Measurements from ENCODE around the gene BICDL1.
A peak's percentile ranks its signal among the peaks of the same experiment; 100 is the strongest.

BICDL1 gene

DNA sequence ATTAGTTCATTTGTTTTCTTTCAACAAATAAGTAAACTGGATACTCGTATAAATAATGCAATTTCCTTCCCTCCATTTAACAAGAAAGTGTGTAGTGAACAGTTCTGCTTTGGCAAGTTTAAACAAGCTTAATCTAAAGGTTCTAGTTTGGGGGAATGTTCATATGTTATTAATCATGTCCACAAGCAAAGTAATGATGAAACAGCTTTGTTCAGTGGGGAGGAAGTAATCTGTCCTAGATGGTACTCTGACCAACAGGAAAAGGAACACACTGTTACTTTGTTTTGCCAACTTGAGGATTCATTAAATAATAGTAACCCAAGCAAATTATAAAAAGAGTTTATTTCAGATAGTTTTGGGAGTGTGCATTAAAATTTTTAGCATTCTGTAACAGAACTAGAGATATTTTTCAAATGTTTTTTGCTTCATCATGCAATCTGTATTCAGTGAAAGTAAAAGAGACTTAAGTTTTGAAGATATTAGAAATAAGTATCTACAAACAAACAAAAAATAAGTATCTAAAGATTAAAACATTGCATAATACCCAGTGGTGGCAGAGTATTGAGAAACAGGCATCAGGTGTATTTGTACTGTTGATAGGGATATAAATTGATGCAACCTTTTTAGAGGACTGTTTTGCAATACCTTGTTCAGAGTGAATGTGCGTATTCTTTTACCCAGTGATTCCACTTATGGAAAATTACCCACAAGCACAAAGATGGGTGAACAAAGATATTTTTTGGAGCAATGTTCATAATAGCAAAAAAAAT, 66.4 kb downstream of the BICDL1 start:
- peak; percentile 57 for DNase-seq

DNA sequence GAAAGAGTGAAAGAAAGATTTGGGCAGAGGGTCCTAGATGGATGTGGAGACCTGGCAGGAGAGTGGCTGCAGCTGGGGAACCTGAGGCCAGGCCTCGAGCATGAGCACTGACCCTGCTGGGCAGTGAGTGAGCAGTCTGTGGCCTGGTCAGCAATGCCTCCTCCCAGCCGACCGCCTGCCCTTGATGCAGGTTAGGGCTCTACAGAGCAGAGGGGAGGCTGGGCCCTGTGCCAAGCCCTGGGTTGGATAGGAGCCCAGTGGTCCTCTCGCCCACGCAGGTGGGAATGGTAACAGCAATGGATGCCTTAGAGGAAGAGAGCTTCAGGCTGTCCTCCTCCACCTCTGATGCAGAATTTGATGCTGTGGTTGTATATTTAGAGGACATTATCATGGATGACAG, 67.7 kb downstream of the BICDL1 start:
- DNase-seq = no peak

DNA sequence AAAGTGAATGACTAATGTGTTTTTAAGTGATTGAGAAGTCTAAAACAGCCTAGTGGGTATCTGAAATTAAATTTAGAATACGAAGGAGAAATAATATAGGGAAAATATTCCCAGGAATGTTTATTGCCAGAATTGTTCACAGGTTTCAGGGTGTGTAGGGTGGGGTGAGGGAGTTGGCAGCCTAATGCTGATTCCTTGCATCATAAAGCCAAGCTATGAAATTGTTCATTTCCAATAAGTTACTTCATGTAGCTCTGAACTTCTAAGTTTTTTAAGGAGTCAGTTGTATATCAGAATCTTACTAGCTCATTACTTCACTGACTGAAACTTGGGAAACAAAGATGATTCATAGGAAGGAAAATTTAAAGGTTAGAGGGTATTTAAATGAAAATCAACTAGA, 71.2 kb downstream of the BICDL1 start:
- no peak for DNase-seq

DNA sequence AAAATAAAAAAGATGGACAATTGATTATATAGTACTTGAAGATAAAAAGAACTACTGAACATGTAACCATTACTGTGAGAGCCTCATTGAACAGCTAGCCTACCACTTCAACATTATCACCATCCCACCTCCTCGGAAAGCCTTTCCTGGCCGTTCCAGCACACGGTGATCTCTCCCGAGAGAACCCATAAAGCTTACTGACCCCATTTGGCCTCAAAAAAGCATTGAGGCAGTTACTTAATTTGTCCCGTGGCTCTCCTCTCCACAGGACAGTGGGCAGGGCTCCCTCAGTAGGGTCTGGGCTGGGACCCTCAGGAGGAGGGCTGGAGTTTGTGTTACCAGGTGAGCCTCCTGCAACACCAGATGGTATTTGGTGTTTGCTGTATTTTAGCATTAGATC, 71.7 kb downstream of the BICDL1 start:
- DNase-seq = peak; percentile 31

DNA sequence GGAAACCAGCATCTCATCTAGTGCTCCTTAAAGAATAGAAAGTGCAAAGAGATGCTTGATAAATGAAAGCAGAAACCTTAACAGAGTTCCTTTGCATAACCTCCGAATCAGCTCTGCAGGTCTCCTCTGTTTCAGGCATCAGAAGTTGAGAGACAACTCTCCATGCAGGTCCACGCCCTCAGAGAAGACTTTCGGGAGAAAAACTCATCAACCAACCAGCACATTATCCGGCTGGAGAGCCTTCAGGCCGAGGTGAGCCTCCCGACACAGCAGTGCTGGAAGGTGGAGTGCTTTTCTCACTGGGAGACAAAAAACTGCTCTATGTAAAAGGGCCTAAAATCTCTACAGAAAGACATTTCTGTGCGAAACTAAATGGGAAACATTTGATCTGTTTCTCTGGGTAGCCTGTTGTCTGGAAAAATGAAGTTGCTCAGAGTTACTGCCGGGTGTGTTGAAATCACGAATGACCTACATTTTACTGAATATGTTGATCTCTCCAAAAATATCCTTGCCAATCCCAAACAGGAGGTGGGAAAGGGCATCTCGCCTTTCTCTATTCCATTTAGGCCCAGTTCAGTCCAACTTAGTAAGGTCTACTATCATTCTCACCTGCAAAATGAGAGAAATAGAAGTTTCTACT, 72.7 kb downstream of the BICDL1 start:
- DNase-seq = no peak

DNA sequence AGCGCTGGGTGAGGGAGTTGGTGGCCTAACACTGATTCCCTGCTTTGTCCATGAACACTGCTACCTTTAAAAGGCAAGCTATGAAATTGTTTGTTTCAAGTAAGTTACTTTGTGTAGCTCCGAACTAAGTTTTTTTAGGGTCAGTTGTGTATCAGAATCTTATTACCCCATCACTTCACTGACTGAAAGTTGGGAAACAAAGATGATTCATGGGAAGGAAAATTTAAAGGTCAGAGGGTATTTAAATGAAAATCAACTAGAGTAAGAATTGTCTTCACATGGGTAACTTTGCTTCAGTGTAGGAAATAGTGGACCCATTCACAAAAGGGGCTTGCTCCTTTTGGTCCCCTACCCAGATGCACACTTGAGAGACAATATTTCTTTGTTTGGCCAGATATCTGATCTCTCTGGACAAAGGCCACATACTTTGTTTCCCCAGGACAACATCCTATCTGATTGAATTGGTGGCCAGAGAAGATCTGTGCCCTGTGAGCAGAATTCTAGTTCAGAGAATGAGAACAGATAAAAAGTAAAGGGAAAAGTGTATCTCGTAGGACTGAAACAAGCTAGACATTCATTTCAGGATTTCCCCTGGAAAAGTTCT, 74.0 kb downstream of the BICDL1 start:
- no peak for DNase-seq

DNA sequence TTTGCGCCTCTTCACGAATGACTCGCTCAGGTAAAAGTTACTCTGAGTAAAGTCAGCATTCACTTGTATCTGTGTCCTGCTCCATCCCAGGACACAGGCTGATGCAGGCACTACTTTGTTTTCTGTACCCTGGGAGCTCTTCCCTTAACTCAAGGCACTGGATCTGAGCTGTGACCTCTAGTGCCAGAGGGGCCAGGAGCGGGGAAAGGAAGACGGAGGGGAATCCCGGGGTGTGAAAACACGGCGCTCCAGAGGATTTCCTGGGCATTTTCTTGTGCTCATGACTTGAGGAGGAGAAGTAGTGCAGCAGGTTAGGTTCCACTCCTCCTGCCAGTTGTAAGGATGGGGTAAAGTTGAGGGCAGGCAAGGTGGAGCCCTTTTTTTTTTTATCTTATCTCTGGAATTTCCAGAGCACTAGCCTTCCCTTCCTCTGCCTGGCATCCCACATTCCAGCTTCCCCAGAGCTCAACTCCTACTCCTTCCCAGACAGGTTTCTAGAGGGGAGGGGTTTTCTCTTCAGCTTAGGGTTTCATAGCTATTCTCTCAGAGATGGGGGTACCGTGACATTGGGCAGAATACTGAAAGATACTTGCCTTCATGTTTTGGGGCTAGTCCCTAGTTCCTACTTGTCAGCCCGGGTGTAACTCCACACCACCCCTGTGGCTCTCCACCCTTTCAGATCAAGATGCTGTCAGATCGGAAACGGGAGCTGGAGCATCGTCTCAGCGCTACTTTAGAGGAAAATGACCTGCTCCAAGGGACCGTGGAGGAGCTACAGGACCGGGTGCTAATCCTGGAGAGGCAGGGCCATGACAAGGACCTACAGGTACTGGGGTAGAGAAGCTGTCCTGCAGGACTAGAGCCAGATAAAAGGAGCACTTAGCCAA, 75.3 kb downstream of the BICDL1 start:
- DNase-seq = no peak

DNA sequence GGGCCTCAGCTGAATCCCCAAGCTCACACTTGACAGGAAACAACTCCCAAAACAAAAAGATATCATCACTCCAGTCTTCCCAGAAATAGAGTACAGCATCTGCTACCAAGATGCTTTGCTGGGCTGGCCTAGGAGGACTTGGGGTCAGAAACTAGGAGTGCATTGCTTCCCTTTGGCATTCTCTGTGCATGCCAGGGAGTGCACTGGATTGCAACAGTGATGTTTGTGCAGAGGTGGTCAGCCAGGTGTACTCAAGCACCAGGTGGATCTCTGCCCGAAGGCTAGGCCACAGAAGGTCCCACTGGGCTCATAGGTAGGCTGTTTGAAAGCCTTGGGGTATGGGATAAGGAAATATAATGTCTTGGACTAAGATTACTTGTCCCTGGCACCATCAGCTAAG, 76.4 kb downstream of the BICDL1 start:
- DNase-seq = no peak

DNA sequence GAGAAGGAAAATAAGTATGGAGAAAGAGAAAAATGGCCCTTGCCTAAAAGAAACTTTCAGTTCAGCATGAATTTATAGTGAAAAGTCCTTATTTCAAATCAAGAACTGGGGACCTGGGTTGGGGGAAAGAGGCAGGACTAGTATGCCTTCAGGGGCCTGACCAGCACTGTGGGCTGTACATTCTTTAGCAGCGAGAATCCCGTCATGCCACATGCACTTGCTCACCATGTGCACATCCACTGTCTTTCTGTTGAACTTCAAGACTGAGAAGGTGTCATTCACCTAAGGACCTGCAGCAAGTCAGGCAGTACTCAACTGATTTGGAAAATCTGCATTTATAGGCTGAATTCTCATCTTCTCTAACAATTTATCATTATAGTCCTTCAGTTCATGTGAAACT, 77.3 kb downstream of the BICDL1 start:
- no peak for DNase-seq

DNA sequence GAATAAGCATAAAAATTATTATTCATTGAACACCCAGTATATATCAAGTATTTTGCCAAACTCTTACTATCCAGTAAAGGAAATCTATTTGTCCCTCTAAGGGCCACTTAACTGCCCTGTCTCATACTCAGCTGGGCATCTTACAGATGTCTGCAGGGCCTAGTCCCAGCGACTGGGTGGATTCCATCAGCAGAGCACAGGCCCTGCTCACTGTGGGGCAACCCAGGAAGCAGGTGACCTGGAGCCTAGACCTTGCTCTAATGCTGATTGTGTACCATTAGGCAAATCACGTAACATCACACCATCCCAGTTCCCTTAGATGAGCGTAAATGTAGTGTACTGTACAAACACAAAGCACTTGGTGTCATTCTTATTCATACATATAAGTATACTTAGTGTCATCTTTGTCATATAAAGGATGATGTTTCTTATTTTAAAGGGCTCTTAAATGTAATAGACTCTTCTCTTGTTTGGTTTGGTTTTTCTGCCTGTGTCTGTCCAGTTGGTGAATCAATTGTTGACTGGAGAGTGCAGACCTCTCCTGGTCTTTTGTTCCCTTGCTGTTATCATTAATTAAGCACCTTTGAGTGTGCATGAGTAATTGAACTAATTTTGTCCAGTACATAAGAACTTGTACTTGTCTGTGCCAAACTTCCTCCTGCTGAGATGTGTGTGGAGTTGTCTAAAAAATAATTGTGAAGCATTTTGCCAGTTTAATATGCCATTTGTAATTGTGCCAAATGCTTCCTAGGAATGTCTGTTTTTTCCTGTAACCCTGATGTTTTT, 78.2 kb downstream of the BICDL1 start:
- peak; percentile 81 for DNase-seq

DNA sequence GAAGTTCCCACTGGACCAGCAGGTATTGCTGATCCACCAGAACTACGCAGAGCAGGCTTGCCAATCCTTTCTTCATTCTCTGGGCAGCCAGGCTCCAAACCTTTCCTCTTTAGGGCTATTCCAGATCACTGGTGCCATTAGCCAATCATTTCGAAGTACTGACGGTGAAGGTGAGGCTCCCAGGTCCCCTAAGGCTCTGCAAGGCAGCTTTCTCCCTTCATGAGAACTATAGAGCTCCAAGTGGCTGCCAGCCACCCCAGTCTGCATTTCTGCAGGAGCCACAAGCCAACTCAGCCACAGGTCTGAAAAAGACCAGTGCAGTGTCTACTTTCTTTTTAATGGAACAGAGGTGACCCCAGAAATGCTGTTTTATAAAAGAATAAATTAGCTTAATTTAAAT, 78.9 kb downstream of the BICDL1 start:
- no peak for DNase-seq

DNA sequence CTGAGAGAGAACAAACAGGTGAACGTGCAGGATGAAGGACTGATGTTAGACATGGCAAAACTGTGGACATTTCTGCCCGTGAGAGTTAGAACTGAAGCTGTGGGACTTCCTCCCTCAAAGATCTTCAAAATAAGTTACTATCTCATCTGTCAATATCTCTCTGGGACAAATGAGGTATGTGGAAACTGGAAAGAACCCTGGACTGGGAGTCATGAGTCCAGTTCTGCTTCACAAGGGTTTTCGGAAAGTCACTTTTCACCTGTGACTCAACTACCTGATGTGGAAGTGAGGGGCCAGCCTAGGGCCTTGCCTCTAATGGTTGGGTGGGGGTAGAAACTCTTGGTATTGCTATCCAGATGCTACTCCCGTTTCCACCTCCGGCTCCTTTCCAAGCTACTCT, 80.2 kb downstream of the BICDL1 start:
- DNase-seq = no peak

DNA sequence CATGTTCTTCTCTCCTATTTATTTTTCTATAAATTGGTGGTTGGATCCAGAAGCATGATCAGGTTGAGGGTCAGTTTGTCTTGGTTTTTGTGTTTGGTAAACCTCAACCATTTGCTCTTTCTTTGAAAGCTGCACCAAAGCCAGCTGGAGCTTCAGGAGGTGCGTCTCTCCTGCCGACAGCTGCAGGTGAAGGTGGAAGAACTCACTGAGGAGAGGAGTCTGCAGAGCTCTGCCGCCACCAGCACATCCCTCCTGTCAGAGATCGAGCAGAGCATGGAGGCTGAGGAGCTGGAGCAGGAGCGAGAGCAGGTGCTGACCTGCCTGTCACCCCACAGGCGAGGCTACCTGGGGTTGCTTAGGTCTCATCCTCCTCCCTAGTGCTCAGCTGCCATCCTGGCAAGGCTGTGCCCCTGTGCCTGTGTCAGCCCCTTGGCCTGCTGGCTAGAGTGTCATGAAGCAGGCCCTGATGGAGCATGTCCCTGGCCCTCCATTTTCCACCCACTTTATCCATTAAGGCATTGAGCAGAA, 82.5 kb downstream of the BICDL1 start:
- no peak for DNase-seq

DNA sequence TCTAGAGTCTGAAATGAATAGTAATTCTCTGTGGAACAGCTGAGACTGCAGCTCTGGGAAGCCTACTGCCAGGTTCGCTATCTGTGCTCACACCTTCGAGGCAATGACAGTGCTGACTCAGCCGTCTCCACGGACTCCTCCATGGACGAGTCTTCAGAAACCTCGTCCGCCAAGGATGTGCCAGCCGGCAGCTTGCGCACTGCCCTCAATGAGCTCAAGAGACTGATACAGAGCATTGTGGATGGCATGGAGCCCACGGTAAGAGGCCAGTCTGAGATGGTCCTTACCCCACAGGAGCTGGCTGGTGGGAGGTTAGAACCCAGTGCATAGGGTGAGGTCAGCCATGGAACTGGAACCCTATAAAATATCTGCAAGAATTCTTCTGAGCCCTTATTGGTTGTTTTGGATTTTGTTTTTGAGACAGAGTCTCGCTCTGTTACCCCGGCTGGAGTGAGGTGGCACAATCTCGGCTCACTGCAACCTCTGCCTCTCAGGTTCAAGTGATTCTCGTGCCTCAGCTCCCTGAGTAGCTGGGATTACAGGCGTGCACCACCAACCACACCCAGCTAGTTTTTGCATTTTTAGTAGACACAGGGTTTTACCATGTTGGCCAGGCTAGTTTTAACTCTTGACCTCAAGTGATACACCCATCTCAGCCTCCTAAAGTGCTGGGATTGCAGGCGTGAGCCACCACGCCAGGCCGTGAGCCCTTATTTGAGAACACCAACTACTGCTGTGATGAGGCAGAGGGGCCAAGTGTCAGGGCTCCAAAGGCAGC, 83.6 kb downstream of the BICDL1 start:
- DNase-seq = no peak

DNA sequence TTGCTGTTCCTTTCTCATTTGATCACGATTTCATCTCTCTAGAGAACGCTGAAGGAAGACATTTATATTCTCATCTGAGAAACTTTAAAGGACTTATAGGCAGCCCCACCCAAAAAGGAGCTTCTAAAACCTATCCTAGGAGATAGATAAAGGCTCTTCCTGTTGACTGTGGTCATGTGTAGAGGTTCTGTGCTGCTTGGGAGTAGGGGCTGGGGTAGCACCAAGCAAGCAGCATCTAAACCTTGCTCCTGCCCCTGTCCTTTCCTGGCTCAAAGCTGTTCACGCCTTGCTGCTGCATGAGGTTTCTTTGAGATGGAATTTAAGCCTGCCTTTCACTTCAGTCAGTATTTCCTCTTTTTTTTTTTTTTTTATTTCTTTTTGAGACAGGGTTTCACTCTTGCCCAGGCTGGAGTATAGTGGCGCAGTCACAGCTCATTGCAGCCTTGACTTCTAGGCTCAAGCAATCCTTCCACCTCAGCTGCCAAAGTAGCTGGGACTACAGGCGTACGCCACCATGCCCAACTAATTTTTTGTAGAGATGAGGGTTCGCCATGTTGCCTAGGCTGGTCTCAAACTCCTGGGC, 86.1 kb downstream of the BICDL1 start:
- DNase-seq = no peak

DNA sequence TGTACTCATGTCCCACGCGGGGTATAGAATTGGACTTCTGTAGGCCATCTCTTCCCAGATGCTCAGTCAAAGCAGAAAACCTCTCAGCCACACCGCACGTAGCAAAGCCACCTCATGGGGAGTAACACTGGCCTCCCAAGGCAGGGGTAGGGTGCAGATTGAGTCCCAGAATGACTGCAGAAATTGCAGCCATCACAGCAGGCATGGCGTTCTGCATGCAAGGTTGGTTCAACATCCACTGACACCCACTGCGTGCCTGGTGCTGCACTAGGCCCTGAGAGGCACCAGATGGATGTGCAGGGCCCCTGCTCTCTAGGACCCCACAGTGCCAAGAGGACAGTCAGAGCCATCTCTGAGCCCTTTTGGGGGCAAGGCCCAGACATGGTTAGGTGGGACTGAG, 87.6 kb downstream of the BICDL1 start:
- no peak for DNase-seq

DNA sequence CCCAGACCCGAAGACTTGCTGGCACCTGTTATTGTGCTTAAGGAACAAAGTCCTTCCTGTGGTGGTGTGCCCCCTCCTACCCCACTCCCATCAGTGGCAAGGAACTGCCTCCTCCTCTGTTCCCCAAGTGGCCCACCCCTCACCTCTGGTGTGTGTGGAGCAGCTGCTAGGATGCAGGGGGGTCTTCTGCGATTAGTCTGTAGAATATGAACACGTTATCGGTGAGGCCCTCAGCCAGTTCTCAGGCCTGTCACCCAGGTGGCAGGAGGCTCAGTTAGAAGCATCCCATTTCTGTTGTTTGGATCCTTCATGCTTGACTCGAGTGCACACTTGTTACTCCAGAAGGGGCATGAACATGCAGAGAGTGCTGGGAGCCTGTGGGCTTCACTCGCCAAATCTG, 88.2 kb downstream of the BICDL1 start:
- DNase-seq = no peak

DNA sequence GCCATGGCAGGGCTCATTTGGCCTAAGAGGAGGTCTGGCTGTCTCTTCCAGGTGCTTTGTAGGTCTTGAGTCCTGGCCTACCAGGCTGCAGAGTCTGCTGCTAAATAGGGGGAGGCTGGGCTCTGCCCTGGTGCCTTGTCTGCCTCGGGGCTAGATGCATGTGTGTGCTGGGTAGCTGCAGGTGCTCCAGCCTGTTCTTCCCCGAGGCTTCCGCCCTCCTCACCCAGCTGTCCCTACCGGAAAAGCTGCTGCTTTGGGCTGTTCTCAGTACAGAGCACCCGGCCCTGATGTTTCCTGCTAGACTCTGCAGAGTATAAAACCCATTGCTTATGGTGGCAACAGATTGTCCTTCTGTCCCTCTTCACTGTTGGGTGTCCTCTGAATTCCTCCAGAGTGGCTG, 89.8 kb downstream of the BICDL1 start:
- no peak for DNase-seq

DNA sequence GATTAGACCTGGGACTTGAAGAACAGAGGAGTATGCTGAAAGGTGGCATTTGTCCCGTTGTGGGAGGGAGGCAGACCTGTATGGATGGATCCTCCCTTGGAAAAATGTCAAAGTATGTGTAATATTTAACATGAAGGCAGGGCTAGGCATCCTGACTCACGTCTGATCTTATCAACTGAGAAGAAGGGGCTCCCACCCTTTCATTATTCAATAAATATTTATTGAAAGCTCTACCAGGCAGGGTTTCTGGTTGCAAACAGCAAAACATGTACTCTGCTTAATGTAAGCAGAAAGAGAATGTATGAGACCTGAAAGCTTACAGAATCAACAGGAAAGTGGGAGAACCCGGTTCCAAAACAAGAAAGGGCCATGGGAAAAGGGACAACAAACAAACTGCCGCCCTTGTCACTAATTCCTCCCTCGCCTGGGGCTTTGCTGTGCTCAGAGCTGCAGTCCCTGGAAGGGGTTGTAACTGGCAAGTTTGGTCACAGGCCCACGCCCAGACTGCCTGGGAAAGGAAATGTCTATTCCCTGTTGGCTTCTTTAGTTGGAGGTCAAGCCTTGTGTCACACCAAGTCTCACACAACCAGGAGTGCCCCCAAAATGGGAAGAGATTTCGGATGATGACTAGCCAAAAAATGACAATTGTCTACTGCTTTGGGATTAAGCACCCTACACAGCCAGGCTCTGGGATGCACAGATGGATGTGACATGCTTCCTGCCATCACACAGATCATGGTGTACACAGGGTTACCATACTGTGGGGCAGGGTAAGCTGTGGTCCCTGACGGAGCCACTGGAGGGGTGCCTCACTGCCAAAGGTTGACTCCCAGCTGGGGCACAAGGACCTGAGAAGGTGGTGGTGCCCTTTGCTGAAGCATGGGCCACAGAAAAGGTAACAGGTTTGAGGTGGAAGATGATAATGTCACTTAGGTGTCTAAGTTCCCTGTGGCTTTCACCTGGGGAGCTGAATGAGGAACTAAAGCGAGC, 90.7 kb downstream of the BICDL1 start:
- DNase-seq = no peak

DNA sequence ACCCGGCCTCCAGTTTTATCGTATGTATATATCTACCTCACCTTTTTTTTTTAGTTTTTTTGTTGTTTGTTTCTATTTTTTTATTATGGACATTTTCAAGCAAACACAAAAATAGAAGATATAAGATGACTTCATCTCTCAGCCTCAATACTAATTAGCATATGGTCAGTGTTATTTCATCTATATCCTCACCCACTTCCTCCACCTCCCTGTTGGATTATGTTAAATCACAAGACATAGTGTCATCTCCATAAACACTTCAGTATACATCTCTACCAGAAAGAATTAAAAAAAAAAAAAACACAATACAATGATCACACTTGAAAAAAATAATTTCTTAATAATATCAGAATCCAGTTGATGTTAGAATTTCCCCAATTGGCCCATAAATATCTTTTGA, 92.6 kb downstream of the BICDL1 start:
- DNase-seq = no peak

Measured in eye (tissue), 1 donor.